Activated CD4-positive, alpha-beta T cell treated with anti-CD3 and anti-CD28 coated beads, Interleukin-2, amount 10 ng/mL, durations not matched to agents 24 days and 14 days (primary cell): Measurements from ENCODE around the gene CALCOCO2. TPM values are rescaled to one million over a fixed set of nuclear protein-coding genes. Genes with fewer than 3 reads are reported as not detected.
"Not testable (repeated sequence)": the region's sequence is repeated elsewhere in the genome, so short reads cannot be mapped to it uniquely, and the experiment has no call there.

ENCODE experiments used
- DNase-seq: peaks from one replicate; pipeline ENCODE4 v3.0.0; 2022
- H3K27ac Mint-ChIP-seq: one replicate; pipeline ENCODE4 v1.8.0; 2022; ENCODE audit warnings: mild to moderate bottlenecking, mixed read lengths
- H3K27me3 Mint-ChIP-seq: one replicate; pipeline ENCODE4 v1.8.0; 2022; ENCODE audit warnings: mixed read lengths
- H3K36me3 Mint-ChIP-seq: one replicate; pipeline ENCODE4 v1.8.0; 2022; ENCODE audit warnings: low read depth, mild to moderate bottlenecking, mixed read lengths
- H3K4me1 Mint-ChIP-seq: one replicate; pipeline ENCODE4 v1.8.0; 2021; ENCODE audit warnings: mixed read lengths
- H3K4me3 Mint-ChIP-seq: one replicate; pipeline ENCODE4 v1.8.0; 2022; ENCODE audit warnings: mild to moderate bottlenecking, moderate library complexity, mixed read lengths
- H3K9me3 Mint-ChIP-seq: one replicate; pipeline ENCODE4 v1.8.0; 2021; ENCODE audit warnings: mixed read lengths
- intact Hi-C: fragments of 100-400 bp; cut with micrococcal nuclease; formaldehyde crosslinking; loops from one replicate; pipeline ENCODE4 v1.15.1; 2023
- total RNA-seq: library from RNA; stranded (reverse); gene quantifications from 2 replicates; pipeline ENCODE4 v1.2.3, GENCODE V29; 2022

The CALCOCO2 gene, protein sequence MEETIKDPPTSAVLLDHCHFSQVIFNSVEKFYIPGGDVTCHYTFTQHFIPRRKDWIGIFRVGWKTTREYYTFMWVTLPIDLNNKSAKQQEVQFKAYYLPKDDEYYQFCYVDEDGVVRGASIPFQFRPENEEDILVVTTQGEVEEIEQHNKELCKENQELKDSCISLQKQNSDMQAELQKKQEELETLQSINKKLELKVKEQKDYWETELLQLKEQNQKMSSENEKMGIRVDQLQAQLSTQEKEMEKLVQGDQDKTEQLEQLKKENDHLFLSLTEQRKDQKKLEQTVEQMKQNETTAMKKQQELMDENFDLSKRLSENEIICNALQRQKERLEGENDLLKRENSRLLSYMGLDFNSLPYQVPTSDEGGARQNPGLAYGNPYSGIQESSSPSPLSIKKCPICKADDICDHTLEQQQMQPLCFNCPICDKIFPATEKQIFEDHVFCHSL
- 48.1 and 52.8 TPM in 2 replicates for total RNA-seq

DNA sequence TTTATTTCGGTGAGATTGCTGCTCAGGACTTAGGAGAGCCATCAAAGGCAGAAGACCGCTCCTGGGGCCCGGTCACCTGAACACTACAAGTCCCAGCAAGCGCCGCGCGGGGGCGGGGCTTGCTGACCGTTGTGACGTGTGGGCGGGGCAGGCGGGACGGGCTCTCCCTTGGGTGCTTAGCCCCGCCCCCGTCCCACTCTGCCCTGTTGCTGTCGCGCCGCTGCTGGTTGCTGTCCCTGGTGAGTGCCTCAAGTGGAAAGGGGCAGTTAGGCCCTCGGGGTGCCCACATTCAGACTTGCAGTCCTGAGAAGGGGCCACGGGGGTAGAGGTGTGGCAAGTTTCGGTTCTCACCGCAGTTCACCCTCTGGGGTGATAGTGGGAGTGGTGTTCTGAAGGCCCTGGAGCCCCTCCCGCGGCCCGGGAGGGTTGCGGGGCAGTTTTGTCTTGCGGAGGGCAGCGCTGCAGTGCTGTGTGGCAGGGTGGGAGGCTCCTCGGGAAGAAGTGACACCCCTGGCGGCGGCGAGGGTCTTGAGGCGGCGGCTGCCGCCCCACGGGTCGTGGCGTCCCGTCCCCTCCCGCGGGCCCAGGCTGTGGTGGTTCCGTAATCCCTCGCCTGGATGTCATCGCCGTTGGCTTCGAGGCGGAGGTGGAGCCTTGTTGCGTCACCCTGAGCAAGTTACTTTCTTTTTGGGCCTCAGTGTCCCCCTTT is at the start of gene CALCOCO2:
CALCOCO2 (plus strand) TSS at position 196 of the 709 bp plus-strand sequence. CDS start 10,673 bp downstream, outside the sequence.
- intact Hi-C loops = loop anchor here (1.0 to 2.0 kb wide), 3 partner anchors 10 to 61 kb away; partner anchors contain the start of genes ATP5MC1 and TTLL6
- peak; percentile 96 for DNase-seq
- Mint-ChIP-seq H3K27ac (peak within 1 kb of the TSS; percentile 98), H3K9me3 (no peaks in the 10 kb centered on the region), H3K4me3 (peak within 1 kb of the TSS; percentile 99), H3K36me3 (peaks cover 10% of the 10 kb centered on the region), H3K27me3 (peaks cover 6% of the 10 kb centered on the region), H3K4me1 (peaks cover 47% of the 10 kb centered on the region)

DNA sequence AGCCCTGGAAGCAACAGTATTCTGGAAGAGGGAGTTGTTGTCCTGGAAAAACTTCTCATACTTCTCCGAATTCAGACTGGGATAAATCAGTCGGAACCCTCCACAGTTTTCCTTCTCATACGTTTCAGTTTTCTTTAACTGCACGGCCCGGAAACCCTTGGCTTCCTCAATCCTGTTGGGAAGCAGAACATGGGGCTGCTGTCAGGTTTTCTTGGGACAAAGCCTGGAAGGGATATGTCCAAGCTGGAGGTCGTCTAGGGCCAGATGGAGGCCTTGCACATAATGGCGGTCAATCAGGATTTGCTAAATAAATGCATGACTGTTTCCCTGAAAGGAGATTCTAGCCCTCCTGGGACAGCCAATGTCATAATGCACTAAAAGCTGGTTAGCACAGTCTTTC is 43.0 kb upstream of the CALCOCO2 start:
- no peaks in the 10 kb centered on the region for H3K36me3 Mint-ChIP-seq
- no peak for DNase-seq
- H3K4me1 Mint-ChIP-seq = peaks cover 15% of the 10 kb centered on the region
- intact Hi-C loops = no loop called here
- no peak overlapping the region for H3K27ac Mint-ChIP-seq
- no peaks in the 10 kb centered on the region for H3K9me3 Mint-ChIP-seq
- H3K27me3 Mint-ChIP-seq = peaks cover 42% of the 10 kb centered on the region
- no peak overlapping the region for H3K4me3 Mint-ChIP-seq

DNA sequence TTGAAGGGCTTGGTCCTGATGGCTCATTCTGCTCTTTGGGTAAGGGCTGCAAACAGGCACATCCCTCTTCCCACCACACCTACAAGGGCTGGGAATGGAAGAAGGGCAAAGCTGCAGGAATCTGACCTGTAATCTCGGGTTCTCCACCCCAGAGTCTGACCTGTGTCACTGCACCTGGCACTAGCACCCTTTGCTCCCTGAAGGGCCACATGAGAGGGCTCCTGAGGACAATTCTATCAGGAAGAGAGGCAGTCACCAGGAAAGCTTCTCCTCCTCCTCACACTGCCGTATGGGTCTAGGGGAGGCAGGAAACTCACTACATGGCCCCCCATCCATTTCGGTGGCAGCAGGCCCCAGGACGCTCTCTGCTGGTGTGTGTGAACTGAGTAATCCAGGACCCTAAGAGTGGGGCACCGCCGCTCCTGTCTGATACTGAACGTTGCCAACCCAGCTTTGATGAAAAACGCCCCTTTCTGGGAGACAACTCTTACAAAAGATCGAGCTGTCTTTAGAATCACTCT is 40.2 kb upstream of the CALCOCO2 start:
- Mint-ChIP-seq H3K4me3 (no peak overlapping the region), H3K9me3 (no peaks in the 10 kb centered on the region), H3K27ac (no peak overlapping the region), H3K27me3 (peaks cover 48% of the 10 kb centered on the region), H3K4me1 (peaks cover 18% of the 10 kb centered on the region), H3K36me3 (no peaks in the 10 kb centered on the region)
- intact Hi-C loops = loop anchor here (5.0 kb wide), 1 partner anchor 113 kb away; no protein-coding TSS in a partner anchor
- no peak for DNase-seq

DNA sequence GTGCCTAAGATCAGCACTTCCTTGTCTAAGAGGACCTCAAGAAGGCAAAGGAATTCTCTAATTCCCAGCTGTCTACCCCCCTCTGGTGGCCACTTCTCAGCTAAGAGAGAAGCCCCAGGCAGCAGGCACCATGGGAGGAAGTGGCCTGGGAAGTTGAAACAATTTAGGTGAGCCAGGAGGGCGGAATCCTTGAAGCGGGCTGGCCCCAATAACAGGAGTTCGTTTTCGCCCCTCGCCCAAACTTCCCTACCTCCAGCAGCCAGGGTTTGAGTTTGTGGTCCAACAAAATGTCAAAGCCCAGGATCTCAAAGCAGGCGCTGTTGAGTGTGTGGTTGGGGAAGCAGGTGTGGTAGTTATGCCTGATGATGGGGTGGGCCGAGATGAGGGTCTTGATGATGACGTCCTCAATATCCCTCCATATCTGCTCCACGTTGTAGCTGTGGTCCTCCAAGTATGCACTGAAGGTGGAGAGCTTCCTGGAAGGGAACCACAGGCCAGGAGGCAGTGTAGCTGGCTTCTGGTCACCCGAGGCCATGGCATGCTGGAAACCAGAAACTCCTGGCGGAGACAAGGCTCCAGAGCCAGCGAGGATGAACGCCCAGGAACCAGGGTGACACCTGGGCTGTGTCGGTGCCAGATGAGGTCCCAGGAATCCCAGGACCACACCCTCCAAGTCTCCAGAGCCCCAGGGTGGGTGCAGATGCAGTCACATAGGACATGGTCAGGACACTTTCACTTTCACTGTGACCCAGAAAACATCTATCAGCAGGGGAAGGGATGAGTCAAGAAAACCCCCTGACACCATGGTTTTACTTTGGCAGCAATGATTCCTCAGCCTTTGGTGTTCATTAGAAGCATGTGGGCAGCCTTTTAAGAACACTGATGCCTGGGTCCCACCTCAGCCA is 39.5 kb upstream of the CALCOCO2 start:
- Mint-ChIP-seq H3K27me3 (peaks cover 47% of the 10 kb centered on the region), H3K27ac (no peak overlapping the region), H3K36me3 (no peaks in the 10 kb centered on the region), H3K4me3 (no peak overlapping the region), H3K9me3 (no peaks in the 10 kb centered on the region), H3K4me1 (peaks cover 18% of the 10 kb centered on the region)
- peak; percentile 73 for DNase-seq
- intact Hi-C loops = loop anchor here (5.0 kb wide), 1 partner anchor 114 kb away; no protein-coding TSS in a partner anchor

DNA sequence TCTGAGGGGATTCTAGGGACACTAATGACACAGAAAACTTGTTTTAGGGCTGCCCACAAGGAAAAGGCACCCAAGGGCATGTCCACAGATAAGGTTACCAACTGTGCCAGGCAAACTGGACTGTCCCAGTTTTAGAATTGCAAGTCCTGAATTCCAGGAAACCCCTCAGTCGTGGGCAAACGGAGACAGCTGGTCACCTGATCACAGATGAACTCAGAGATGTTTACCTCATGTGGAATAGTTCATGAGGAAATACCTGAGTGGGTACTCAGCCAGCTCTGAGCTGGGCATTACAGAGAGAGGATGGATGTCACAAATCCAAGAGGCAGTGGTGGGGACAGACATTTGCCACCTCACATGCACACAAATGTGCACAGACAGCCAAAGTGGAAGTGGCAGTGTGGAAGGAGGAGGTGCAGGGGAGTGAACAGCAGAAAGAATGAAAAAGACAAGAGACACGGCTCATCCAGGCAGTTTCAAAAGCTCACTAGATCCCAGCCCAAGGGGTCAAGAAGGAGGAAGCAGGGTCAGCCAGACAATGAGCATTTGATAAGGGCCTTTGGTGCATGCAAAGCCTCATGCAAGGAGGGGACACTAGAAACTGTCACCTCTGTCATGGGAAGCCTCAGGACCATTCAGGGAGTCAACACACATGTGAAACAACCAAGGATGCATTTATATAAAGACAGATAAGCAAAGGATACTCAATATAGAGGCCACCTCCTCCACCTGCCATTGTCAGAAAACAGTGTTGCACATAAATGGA is 38.6 kb upstream of the CALCOCO2 start:
- peaks cover 18% of the 10 kb centered on the region for H3K4me1 Mint-ChIP-seq
- no peak for DNase-seq
- intact Hi-C loops = loop anchor here (5.0 kb wide), 1 partner anchor 115 kb away; no protein-coding TSS in a partner anchor
- H3K27me3 Mint-ChIP-seq = peaks cover 47% of the 10 kb centered on the region
- no peak overlapping the region for H3K27ac Mint-ChIP-seq
- no peaks in the 10 kb centered on the region for H3K9me3 Mint-ChIP-seq
- H3K36me3 Mint-ChIP-seq = no peaks in the 10 kb centered on the region
- no peak overlapping the region for H3K4me3 Mint-ChIP-seq

DNA sequence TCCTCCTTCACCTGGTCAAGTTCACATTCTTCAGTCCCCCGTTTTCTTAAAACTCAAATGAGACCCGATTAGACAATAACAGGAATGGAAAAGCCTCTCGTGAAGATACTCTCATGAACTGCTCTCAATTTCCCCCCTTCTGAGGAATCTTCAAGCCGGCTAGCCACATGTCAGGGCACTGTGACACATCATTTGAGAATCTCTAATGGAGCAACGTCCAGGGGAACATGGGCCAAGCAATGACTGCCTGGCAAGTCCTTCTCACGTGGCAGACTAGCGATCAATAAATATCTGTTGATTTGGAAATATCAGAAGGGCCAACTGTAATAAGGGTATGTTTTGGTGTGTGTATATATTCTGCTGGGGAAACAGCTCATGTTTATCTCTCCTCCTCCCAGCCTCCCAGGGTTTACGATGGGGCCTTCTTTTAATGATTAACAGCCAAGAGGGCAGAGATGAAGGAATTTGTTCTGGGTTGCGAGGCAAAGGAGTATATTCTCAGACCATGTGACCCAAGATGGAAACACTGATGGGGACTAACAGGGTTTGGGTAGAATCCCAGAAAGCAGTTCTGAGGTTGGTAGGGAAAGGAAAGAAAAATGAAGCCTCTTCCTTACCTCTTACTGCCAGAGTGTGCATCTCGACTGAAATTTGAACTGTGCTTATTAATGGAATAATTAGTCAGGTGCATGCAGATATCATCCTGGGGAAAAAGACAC is 35.2 kb upstream of the CALCOCO2 start:
- DNase-seq = no peak
- Mint-ChIP-seq H3K4me3 (no peak overlapping the region), H3K27me3 (peaks cover 43% of the 10 kb centered on the region), H3K36me3 (no peaks in the 10 kb centered on the region), H3K27ac (no peak overlapping the region), H3K9me3 (no peaks in the 10 kb centered on the region), H3K4me1 (peaks cover 18% of the 10 kb centered on the region)
- intact Hi-C loops = no loop called here

DNA sequence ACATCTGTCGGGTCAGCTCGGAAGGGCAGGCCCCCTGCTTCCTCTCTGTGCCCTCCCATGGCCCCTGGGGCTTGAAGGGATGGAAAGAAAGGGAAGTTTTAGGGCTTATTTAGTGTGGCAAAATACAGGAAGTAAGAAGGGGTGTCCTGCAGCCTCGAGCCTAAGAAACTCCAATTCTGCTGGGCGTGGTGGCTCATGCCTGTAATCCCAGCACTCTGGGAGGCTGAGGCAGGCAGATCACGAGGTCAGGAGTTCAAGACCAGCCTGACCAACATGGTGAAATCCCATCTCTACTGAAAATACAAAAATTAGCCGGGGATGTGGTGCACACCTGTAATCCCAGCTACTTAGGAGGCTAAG is 34.7 kb upstream of the CALCOCO2 start:
- DNase-seq, H3K9me3 Mint-ChIP-seq, H3K36me3 Mint-ChIP-seq, H3K4me3 Mint-ChIP-seq, intact Hi-C loops, H3K27ac Mint-ChIP-seq: not testable (repeated sequence)
- Mint-ChIP-seq H3K27me3 (peaks cover 49% of the 10 kb centered on the region), H3K4me1 (peaks cover 16% of the 10 kb centered on the region)

DNA sequence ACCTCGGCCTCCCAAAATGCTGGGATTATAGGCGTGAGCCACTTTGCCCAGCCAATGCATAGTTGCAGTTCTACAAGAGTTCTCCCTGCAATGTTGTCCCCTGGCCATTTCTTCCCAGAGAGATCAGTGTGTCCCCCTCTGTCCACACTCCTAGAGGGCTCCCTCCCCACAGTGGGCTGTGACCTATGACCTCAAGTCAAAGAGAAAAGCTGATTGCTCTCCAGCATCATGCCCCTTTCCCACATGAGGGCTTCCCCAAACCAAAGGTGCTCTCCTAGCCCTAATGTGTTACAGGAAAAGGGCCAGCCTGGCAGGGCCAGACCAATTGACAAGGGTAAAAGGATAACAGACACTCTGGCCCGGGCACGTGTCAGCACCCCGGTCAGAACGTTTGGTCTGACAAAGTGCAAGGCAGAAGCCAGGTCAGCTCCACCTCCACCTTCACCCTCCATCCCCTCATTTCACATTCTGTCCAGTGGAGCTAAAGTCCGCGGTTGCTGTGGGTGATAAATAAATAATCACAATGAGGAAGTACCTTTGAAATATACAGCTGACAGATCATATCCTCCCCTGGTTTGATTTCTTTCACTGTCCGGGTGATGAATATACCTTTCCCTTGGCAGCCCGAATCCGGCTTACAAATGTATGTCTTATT is 31.6 kb upstream of the CALCOCO2 start:
- intact Hi-C loops = no loop called here
- no peak overlapping the region for H3K27ac Mint-ChIP-seq
- H3K27me3 Mint-ChIP-seq = peaks cover 37% of the 10 kb centered on the region

DNA sequence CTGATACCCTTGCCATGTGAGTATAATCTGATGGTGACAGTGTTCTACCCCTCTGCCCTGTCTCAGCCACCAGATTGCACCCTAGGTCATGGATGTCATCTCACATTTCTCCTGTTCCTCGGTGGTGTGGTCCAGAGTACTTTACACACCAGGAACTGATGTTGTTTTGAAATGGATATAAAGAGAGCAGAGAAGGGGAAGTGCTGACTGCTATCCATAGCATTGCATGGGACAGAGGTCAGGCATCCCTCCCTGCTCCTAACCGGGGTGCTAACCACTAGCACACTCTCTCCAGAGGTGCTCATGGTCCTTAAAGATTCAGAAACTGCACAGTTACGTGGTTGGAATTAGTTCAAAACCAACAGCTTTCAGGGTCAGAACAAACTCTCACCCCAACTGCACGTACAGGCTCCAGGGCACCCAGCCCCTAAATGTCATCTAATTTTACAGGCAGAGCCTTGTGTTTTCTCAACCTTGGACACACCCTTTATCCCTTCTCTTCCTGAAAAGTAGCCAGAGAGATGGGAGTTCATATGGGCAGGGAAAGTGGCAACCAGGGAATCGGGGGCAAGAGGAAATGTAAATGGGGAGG is 30.1 kb upstream of the CALCOCO2 start:
- peaks cover 38% of the 10 kb centered on the region for H3K27me3 Mint-ChIP-seq
- intact Hi-C loops = no loop called here
- no peak overlapping the region for H3K27ac Mint-ChIP-seq
- no peaks in the 10 kb centered on the region for H3K4me1 Mint-ChIP-seq
- no peaks in the 10 kb centered on the region for H3K36me3 Mint-ChIP-seq
- DNase-seq = no peak
- H3K9me3 Mint-ChIP-seq = no peaks in the 10 kb centered on the region
- no peak overlapping the region for H3K4me3 Mint-ChIP-seq

More for the DNA sequence above, 31.6 kb upstream of the CALCOCO2 start:
- Mint-ChIP-seq H3K4me3 (no peak overlapping the region), H3K4me1 (no peaks in the 10 kb centered on the region), H3K36me3 (no peaks in the 10 kb centered on the region), H3K9me3 (no peaks in the 10 kb centered on the region)
- DNase-seq = no peak

DNA sequence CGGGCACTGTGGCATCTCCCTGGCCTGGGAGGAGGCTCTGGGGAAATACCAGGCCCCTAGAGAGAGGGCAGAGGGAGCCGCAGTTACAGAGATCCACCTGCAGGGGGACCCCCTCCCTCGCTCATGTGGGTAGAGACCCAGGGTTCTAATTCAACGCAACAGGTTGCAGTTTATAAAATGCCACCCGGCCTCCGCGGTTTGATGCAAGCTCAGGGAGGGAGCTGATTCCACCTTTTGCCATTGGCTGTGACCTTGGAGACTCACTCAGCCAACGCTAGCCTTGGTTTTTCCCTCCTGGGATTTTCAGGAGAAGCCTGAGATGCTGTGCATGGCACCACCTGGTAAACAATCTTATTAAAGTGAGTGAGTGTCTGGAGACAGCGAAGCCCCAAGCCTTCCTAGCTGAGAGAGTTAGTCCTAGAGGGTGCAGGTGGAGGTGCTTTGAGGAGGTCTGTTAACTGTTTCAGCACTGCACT is 25.9 kb upstream of the CALCOCO2 start:
- Mint-ChIP-seq H3K36me3 (no peaks in the 10 kb centered on the region), H3K27ac (no peak overlapping the region), H3K4me1 (no peaks in the 10 kb centered on the region), H3K27me3 (peaks cover 21% of the 10 kb centered on the region), H3K4me3 (no peak overlapping the region), H3K9me3 (no peaks in the 10 kb centered on the region)
- intact Hi-C loops = loop anchor here (1.0 kb wide), 2 partner anchors 74 to 79 kb away; no protein-coding TSS in a partner anchor
- DNase-seq = peak; percentile 91

DNA sequence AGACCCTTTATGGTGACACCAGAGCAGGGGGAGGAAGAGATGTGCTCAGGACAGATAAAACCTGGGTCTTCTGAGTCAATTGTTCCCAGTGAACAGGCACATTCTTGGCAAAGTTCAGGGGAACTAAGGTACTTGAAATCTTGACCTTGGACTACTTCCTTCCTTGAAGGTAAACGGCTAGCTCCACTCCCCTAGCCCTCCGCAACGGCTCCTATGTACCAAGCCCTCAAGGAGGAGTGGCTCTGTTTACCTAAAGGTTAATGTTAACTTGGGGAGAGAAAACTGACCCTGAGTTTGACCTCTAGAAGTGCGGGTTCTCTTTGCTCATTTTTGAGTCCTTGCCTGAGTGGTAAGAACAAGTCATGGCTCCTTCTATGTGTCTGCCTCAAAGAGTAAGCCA is 21.7 kb upstream of the CALCOCO2 start:
- H3K4me1 Mint-ChIP-seq = no peaks in the 10 kb centered on the region
- no peaks in the 10 kb centered on the region for H3K9me3 Mint-ChIP-seq
- H3K27me3 Mint-ChIP-seq = peaks cover 27% of the 10 kb centered on the region
- intact Hi-C loops = no loop called here
- no peaks in the 10 kb centered on the region for H3K36me3 Mint-ChIP-seq
- H3K27ac Mint-ChIP-seq = no peak overlapping the region
- H3K4me3 Mint-ChIP-seq = no peak overlapping the region
- DNase-seq = no peak
